NCI-H524 (cell line): ENCODE measurements around the gene RAC3.
A peak's percentile ranks its signal among the peaks of the same experiment; 100 is the strongest.
"Not testable (repeated sequence)": the region's sequence is repeated elsewhere in the genome, so short reads cannot be mapped to it uniquely, and the experiment has no call there.

Source experiments
- DNase-seq, 2 experiments: peaks; one replicate each; lab custom pipeline; 2025; lab: John Stamatoyannopoulos, UW

The RAC3 gene

GRCh38 chr17:82023447-82024241 lies 7.8 kb upstream of the RAC3 start:
- peak; percentile 53 to 69 for DNase-seq

- DNase-seq = no peak
Measured at GRCh38 chr17:82024859-82025258, 6.6 kb upstream of the RAC3 start.

GRCh38 chr17:82025401-82026107 lies 5.9 kb upstream of the RAC3 start:
- no peak for DNase-seq

- no peak for DNase-seq
Measured at GRCh38 chr17:82028246-82028645, 3.2 kb upstream of the RAC3 start.

- DNase-seq = no peak
Measured at GRCh38 chr17:82028966-82029365, 2.5 kb upstream of the RAC3 start.

GRCh38 chr17:82029391-82029790 lies 2.1 kb upstream of the RAC3 start:
- no peak for DNase-seq

GRCh38 chr17:82029990-82030469 lies 1.4 kb upstream of the RAC3 start:
- no peak for DNase-seq

GRCh38 chr17:82030470-82031302 lies 792 bp upstream of the RAC3 start:
- peak; percentile 68 to 86 for DNase-seq

GRCh38 chr17:82031885-82032627 lies 578 bp downstream of the RAC3 start:
- no peak for DNase-seq

- DNase-seq = no peak
Measured at GRCh38 chr17:82033359-82034085, 2.0 kb downstream of the RAC3 start.

- DNase-seq = no peak
Measured at GRCh38 chr17:82034371-82035011, 3.0 kb downstream of the RAC3 start.

- DNase-seq = no peak
Measured at GRCh38 chr17:82035488-82035887, 4.0 kb downstream of the RAC3 start.

- no peak for DNase-seq
Measured at GRCh38 chr17:82035956-82036633, 4.6 kb downstream of the RAC3 start.

GRCh38 chr17:82036634-82037091 lies 5.2 kb downstream of the RAC3 start:
- DNase-seq = no peak

- DNase-seq = peak; percentile 99 to 100
Measured at GRCh38 chr17:82037092-82037888, 5.8 kb downstream of the RAC3 start, which contains the start of gene DCXR. TSS of gene DCXR (minus strand) at chr17:82037697. CDS start at chr17:82037682, 15 bp downstream.

- DNase-seq = no peak
Measured at GRCh38 chr17:82037889-82038195, 6.4 kb downstream of the RAC3 start.

GRCh38 chr17:82038796-82039409 lies 7.4 kb downstream of the RAC3 start:
- not testable (repeated sequence) for DNase-seq

- DNase-seq = no peak
Measured at GRCh38 chr17:82039695-82040299, 8.3 kb downstream of the RAC3 start.
